OCI-LY3 (cell line): ENCODE data around the gene ATOSB.

Experiments used
- H2AFZ ChIP-seq: fragments of 200-600, 300-600 bp; shearing (Covaris generic); 2 replicates; pipeline ENCODE4 v1.6.0; 2014; ENCODE audit warnings: antibody characterized with exemption, low read depth, low read length
- H3K27ac ChIP-seq: fragments of 200-600, 300-600 bp; sonication (generic); 2 replicates; pipeline ENCODE4 v1.5.1; 2014; ENCODE audit warnings: mild to moderate bottlenecking, low read length, moderate library complexity, mixed read lengths
- H3K27me3 ChIP-seq: fragments of 200-600, 300-600 bp; sonication (generic); 2 replicates; pipeline ENCODE4 v1.6.1; 2014; ENCODE audit warnings: low read depth, low read length, mixed read lengths
- H3K36me3 ChIP-seq: fragments of 200-600, 300-600 bp; sonication (generic); replicated peaks from 2 replicates; pipeline ENCODE3; 2014; ENCODE audit warnings: low read depth, low read length, mixed read lengths
- H3K4me1 ChIP-seq: fragments of 300-600, 200-600 bp; sonication (generic); 2 replicates; pipeline ENCODE4 v1.6.1; 2014; ENCODE audit warnings: low read length, mixed read lengths
- H3K4me2 ChIP-seq: fragments of 200-600, 300-600 bp; sonication (generic); 2 replicates; pipeline ENCODE4 v1.6.1; 2014; ENCODE audit warnings: low read length, mixed read lengths
- H3K4me3 ChIP-seq: fragments of 300-600, 200-600 bp; sonication (generic); 2 replicates; pipeline ENCODE4 v1.5.1; 2014; ENCODE audit warnings: antibody characterized with exemption, mild to moderate bottlenecking, low read length, moderate library complexity
- H3K79me2 ChIP-seq: fragments of 300-600, 200-600 bp; shearing (Covaris generic); 2 replicates; pipeline ENCODE4 v1.6.1; 2014; ENCODE audit warnings: mild to moderate bottlenecking, low read length, mixed read lengths
- H3K9ac ChIP-seq: fragments of 300-600, 200-600 bp; shearing (Covaris generic); 2 replicates; pipeline ENCODE4 v1.6.0; 2014; ENCODE audit warnings: mild to moderate bottlenecking, low read length, moderate library complexity
- H3K9me3 ChIP-seq: fragments of 200-600, 300-600 bp; shearing (Covaris generic); 2 replicates; pipeline ENCODE4 v1.6.1; 2014; ENCODE audit warnings: low read length, mixed read lengths; ENCODE audit not compliant: insufficient read depth
- H4K20me1 ChIP-seq: fragments of 200-600, 300-600 bp; sonication (generic); 2 replicates; pipeline ENCODE4 v1.6.1; 2016; ENCODE audit warnings: low read length, mixed read lengths; ENCODE audit not compliant: insufficient read depth
- EZH2phosphoT487 ChIP-seq: fragments of 200-600 bp; shearing (Covaris generic); IDR thresholded peaks from 2 replicates; pipeline ENCODE4 v1.6.1; 2018; ENCODE audit warnings: antibody characterized with exemption, mixed run types, low read depth
- TF ChIP-seq, protein P1 (sequence below): fragments of 200-600, 300-600 bp; sonication (generic); IDR thresholded peaks from 2 replicates; pipeline ENCODE4 v1.5.1; 2014; ENCODE audit warnings: antibody characterized with exemption, low read length, low read depth

Gene ATOSB

DNA sequence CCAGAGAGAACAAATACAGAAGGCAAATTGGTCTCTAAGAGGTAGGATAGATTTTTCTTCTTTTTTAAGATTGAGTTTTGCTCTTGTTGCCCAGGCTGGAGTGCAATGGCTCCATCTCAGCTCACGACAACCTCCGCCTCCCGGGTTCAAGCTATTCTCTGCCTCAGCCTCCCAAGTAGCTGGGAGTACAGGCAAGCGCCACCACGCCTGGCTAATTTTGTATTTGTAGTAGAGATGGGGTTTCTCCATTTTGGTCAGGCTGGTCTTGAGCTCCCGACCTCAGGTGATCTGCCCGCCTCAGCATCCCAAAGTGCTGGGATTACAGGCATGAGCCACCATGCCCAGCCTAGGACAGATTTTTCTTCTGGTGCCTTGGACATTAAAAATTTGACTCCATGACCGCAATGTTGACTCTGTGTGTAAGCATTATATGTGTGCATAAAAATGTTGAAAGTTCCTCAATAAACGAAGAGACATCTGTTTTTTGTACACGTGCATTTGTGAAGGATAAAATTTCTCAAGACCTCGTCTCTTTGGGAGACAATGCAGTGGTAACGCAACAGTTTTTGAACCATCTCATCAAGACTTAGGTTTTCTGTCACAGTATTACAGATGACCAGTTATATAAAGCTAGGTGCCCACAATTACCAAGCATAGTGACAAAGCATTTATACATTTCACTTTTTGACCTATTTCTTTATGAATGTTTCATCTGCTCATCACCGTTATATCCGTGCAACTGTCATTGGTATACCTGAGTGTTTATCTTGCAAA is 60.6 kb downstream of the ATOSB start:
- Histone ChIP-seq H3K79me2 (no peaks in the 10 kb centered on the region), H3K9ac (no peak overlapping the region), H2AFZ (no peak overlapping the region), H3K4me2 (no peak overlapping the region), H3K27ac (no peak overlapping the region), H3K9me3 (no peaks in the 10 kb centered on the region), H3K4me1 (no peaks in the 10 kb centered on the region), H4K20me1 (no peaks in the 10 kb centered on the region), H3K4me3 (no peak overlapping the region), H3K27me3 (no peaks in the 10 kb centered on the region), H3K36me3 (peaks cover 66% of the 10 kb centered on the region)
- no peak for TF ChIP-seq EZH2phosphoT487
- TF ChIP-seq, protein P1, sequence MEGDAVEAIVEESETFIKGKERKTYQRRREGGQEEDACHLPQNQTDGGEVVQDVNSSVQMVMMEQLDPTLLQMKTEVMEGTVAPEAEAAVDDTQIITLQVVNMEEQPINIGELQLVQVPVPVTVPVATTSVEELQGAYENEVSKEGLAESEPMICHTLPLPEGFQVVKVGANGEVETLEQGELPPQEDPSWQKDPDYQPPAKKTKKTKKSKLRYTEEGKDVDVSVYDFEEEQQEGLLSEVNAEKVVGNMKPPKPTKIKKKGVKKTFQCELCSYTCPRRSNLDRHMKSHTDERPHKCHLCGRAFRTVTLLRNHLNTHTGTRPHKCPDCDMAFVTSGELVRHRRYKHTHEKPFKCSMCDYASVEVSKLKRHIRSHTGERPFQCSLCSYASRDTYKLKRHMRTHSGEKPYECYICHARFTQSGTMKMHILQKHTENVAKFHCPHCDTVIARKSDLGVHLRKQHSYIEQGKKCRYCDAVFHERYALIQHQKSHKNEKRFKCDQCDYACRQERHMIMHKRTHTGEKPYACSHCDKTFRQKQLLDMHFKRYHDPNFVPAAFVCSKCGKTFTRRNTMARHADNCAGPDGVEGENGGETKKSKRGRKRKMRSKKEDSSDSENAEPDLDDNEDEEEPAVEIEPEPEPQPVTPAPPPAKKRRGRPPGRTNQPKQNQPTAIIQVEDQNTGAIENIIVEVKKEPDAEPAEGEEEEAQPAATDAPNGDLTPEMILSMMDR, result no peak

- Histone ChIP-seq H3K4me3 (no peak overlapping the region), H3K9ac (no peak overlapping the region), H3K9me3 (no peaks in the 10 kb centered on the region), H4K20me1 (no peaks in the 10 kb centered on the region), H3K4me2 (no peak overlapping the region), H3K27ac (no peak overlapping the region), H3K79me2 (no peaks in the 10 kb centered on the region), H3K4me1 (no peaks in the 10 kb centered on the region), H3K36me3 (peaks cover 65% of the 10 kb centered on the region), H2AFZ (no peak overlapping the region), H3K27me3 (no peaks in the 10 kb centered on the region)
- TF ChIP-seq, protein P1, result no peak
- TF ChIP-seq EZH2phosphoT487, result no peak
These were observed 61.4 kb downstream of the ATOSB start for GRCh38 chr9:35054185-35054835.
